Measurements from ENCODE around the gene CENPH.
"Not testable (repeated sequence)": the region's sequence is repeated elsewhere in the genome, so short reads cannot be mapped to it uniquely, and the experiment has no call there.

DNA sequence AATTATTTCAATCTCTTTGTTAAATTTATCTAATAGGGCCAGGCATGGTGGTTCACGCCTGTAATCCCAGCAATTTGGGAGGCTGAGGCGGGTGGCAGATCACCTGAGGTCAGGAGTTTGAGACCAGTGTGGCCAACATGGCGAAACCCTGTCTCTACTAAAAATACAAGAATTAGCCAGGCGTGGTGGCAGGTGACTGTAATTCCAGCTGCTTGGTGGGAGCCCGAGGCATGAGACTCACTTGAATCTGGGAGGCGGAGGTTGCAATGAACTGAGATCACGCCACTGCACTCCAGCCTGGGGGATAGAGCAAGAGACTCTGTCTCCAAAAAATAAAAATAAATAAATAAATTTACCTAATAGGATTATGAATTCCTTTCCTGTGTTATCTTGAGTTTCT, 40.8 kb upstream of the CENPH start:
- TF ChIP-seq POLR2A (IDR thresholded peaks at IDR 0.05), result not testable (repeated sequence)
- TF ChIP-seq, protein P1, sequence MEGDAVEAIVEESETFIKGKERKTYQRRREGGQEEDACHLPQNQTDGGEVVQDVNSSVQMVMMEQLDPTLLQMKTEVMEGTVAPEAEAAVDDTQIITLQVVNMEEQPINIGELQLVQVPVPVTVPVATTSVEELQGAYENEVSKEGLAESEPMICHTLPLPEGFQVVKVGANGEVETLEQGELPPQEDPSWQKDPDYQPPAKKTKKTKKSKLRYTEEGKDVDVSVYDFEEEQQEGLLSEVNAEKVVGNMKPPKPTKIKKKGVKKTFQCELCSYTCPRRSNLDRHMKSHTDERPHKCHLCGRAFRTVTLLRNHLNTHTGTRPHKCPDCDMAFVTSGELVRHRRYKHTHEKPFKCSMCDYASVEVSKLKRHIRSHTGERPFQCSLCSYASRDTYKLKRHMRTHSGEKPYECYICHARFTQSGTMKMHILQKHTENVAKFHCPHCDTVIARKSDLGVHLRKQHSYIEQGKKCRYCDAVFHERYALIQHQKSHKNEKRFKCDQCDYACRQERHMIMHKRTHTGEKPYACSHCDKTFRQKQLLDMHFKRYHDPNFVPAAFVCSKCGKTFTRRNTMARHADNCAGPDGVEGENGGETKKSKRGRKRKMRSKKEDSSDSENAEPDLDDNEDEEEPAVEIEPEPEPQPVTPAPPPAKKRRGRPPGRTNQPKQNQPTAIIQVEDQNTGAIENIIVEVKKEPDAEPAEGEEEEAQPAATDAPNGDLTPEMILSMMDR (IDR thresholded peaks at IDR 0.05), result not testable (repeated sequence)

All from thyroid gland (tissue), 4 donors.